ENCODE results near the gene EGFL7. TPM values are rescaled to one million over a fixed set of nuclear protein-coding genes. Genes with fewer than 3 reads are reported as not detected.

The EGFL7 gene
- total RNA-seq, 1 experiment from 2014 or later: 0.81 TPM

DNA sequence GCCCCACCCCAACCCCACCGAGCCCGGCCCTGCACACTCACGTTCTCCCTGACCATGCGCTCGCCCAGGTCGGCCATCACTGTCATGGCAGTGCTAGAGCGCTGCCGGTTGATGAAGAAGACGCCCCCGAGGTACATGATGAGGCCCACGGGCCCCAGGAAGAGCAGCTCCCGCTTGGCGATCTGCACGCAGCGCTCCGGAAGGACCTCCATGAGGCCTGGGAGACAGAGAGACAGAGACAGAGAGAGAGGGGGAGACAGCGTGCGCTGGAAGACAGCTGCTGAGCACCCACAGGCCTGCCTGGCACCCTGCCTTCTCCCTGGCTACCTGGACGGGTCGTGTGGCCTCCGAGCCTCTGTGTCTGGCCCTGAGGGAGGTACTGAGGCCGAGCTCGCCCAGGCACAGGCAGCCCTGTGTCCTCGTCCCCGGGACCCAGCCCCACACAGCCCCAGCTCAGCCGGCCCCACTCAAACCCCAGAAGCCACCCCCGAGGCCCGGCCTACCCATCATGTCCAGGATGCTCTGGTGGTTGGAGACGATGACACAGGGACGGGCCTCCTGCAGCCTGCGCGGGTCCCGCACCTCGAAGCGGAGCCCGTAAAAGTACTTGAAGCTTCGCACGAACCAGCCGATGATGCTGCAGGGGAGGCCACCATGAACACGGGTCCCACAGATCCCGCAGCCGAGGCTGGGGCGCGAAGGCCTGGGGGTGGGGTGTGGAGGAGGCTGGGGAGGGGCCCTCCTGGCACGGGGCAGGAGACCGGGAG is 14.4 kb downstream of the EGFL7 start:
- Histone ChIP-seq H3K27ac (no peak overlapping the region), H3K4me3 (no peak overlapping the region), H3K4me1 (no peaks in the 10 kb centered on the region), H3K9me3 (replicated peaks) (no peaks in the 10 kb centered on the region), H3K27me3 (no peaks in the 10 kb centered on the region; the same call in 1 of the 2 replicates), H3K36me3 (no peaks in the 10 kb centered on the region)
- no peak for DNase-seq

DNA sequence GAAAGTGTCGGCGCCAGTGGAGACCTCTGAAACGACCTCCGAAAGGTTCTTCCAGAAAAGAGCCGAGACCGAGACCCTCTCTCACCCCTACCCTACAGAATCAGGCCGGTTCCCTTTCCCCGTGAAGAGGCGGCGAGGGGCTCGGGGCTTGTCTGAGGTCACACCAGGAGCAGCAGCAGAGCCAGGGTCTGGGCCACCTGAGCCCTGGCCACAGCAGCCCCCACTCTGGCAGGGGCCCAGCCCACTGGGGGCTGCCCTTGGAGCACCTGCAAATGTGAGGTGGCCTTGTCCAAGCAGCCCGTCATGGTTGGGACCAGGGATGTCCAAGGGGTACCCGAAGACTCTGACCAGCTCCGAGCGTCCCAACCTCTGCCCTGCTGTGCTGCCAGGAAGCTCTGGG is 15.3 kb downstream of the EGFL7 start:
- Histone ChIP-seq H3K9me3 (replicated peaks) (no peaks in the 10 kb centered on the region), H3K4me1 (no peaks in the 10 kb centered on the region), H3K27me3 (no peaks in the 10 kb centered on the region; the same call in 1 of the 2 replicates), H3K36me3 (no peaks in the 10 kb centered on the region), H3K27ac (no peak overlapping the region), H3K4me3 (no peak overlapping the region)
- no peak for DNase-seq

- Histone ChIP-seq H3K9me3 (replicated peaks) (no peaks in the 10 kb centered on the region), H3K36me3 (no peaks in the 10 kb centered on the region), H3K4me1 (no peaks in the 10 kb centered on the region), H3K27me3 (no peaks in the 10 kb centered on the region; the same call in 1 of the 2 replicates), H3K4me3 (no peak overlapping the region), H3K27ac (no peak overlapping the region)
- DNase-seq: no peak
Measured at GRCh38 chr9:136678624-136679023, 15.9 kb downstream of the EGFL7 start.

GRCh38 chr9:136679431-136679941 is 16.8 kb downstream of the EGFL7 start:
- Histone ChIP-seq H3K36me3 (no peaks in the 10 kb centered on the region), H3K4me1 (no peaks in the 10 kb centered on the region), H3K4me3 (no peak overlapping the region), H3K27me3 (no peaks in the 10 kb centered on the region; the same call in 1 of the 2 replicates), H3K9me3 (replicated peaks) (no peaks in the 10 kb centered on the region), H3K27ac (no peak overlapping the region)
- no peak for DNase-seq

- no peak for DNase-seq
- H3K9me3 ChIP-seq (replicated peaks): no peaks in the 10 kb centered on the region
Measured at GRCh38 chr9:136681029-136681428, 18.3 kb downstream of the EGFL7 start.

GRCh38 chr9:136681945-136682699 is 19.4 kb downstream of the EGFL7 start:
- no peak overlapping the region for H3K4me3 ChIP-seq
- H3K9me3 ChIP-seq (replicated peaks): no peaks in the 10 kb centered on the region
- no peaks in the 10 kb centered on the region for H3K4me1 ChIP-seq
- H3K27me3 ChIP-seq: no peaks in the 10 kb centered on the region; the same call in 1 of the 2 replicates
- no peaks in the 10 kb centered on the region for H3K36me3 ChIP-seq
- H3K27ac ChIP-seq: no peak overlapping the region
- no peak for DNase-seq

More at GRCh38 chr9:136681029-136681428, 18.3 kb downstream of the EGFL7 start:
- no peak overlapping the region for H3K27ac ChIP-seq
- H3K27me3 ChIP-seq: no peaks in the 10 kb centered on the region; the same call in 1 of the 2 replicates
- no peaks in the 10 kb centered on the region for H3K4me1 ChIP-seq
- no peaks in the 10 kb centered on the region for H3K36me3 ChIP-seq
- H3K4me3 ChIP-seq: no peak overlapping the region

DNA sequence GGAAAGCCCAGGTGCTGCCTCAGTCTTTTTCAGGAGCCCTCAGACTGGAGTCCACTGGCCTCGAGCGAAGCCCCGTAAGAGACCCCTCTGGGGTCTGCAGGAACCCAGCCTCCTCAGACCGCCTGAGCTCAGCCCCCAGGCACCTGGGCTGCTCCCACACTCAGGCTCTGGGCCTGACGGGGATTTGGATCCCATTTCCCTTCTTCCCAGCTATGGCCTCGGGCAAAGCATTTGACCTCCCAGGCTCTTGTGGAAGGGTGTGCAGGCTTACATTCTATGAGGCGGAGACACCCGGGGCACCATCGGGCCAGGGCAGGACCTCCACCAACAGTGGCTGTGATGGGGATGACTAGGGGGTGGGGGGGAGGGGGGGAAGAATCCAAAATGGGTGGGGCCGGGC is 20.0 kb downstream of the EGFL7 start:
- no peaks in the 10 kb centered on the region for H3K9me3 ChIP-seq (replicated peaks)
- H3K27ac ChIP-seq: no peak overlapping the region
- H3K36me3 ChIP-seq: no peaks in the 10 kb centered on the region
- no peaks in the 10 kb centered on the region for H3K4me1 ChIP-seq
- no peak for DNase-seq
- H3K27me3 ChIP-seq: no peaks in the 10 kb centered on the region; the same call in 1 of the 2 replicates
- H3K4me3 ChIP-seq: no peak overlapping the region

DNA sequence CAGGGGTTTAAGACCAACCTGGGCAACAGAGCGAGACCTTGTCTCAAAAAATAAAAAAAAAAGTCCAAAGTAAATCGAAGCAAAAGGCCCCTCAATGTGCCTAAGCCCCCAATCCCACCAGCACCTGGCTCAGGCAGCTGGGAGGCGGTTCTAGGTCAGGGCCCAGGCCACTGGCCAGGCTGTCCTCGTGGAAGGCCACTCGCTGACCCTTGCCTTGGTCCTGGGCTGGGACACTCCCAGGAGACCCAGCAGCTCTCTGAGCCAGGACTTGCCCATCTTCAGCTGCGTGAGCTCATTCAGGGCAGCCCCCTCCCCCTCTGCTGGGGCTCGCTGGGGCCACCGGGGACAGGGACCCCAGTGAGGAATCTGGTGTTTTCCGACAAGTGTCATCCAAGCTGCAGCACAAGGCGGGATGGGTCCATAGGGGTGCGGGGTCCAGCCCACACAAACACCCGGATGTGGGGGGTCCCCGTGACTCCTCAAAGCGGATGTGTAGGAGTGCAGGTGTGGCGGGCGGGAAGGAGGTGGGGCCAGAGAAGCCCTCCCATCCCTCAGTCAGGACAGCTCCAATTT is 20.5 kb downstream of the EGFL7 start:
- DNase-seq: no peak
- Histone ChIP-seq H3K36me3 (no peaks in the 10 kb centered on the region), H3K4me1 (no peaks in the 10 kb centered on the region), H3K4me3 (no peak overlapping the region), H3K9me3 (replicated peaks) (no peaks in the 10 kb centered on the region), H3K27me3 (peaks cover 5% of the 10 kb centered on the region; the same call in 1 of the 2 replicates), H3K27ac (no peak overlapping the region)

DNA sequence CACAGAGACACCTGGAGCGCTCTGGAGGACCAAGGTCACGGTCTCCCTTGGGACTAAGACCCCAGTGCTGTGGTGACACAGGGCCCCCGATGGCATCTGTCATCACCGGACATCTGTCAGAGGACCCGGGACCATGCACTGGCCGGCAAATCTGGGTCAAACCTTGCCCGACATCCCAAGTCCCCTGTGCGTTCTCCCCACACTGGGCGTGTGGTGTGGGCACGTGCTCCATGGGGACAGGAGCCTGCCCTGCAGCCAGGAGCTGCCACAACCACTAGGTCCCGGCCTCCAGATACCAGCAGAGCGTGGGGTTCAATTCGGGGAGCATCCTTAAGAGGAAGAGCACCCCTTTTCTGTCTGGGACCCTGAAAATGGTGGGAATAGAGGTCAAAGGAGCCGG is 21.0 kb downstream of the EGFL7 start:
- Histone ChIP-seq H3K27me3 (peaks cover 10% of the 10 kb centered on the region), H3K4me1 (no peaks in the 10 kb centered on the region), H3K4me3 (no peak overlapping the region), H3K9me3 (replicated peaks) (no peaks in the 10 kb centered on the region), H3K36me3 (no peaks in the 10 kb centered on the region), H3K27ac (no peak overlapping the region)
- DNase-seq: no peak

DNA sequence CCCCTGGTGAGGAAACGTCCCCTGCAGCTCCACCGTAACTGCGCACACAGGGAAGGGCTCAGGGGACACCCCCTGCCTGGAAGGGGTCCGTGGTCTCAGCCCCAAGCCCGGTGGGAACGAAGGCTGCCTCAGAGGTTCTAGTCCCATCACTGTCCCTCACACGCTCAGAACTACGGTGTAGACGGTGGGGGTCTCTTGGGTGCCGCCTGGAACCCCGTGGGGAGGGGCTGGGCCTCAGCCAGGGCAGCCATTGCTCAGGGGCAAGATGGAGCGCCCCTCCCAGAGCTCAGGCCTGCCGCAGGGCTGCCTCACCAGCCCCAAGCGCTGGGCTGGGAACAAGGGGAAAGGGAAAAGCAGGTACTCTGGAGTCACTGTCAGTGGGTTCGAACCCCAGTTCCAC is 21.6 kb downstream of the EGFL7 start:
- H3K27me3 ChIP-seq: peaks cover 16% of the 10 kb centered on the region
- H3K36me3 ChIP-seq: no peaks in the 10 kb centered on the region
- no peak for DNase-seq
- no peaks in the 10 kb centered on the region for H3K4me1 ChIP-seq
- H3K4me3 ChIP-seq: no peak overlapping the region
- no peaks in the 10 kb centered on the region for H3K9me3 ChIP-seq (replicated peaks)
- no peak overlapping the region for H3K27ac ChIP-seq

- no peaks in the 10 kb centered on the region for H3K4me1 ChIP-seq
- no peak for DNase-seq
- no peaks in the 10 kb centered on the region for H3K36me3 ChIP-seq
- peaks cover 19% of the 10 kb centered on the region for H3K27me3 ChIP-seq
- no peaks in the 10 kb centered on the region for H3K9me3 ChIP-seq (replicated peaks)
- H3K27ac ChIP-seq: no peak overlapping the region
- H3K4me3 ChIP-seq: no peak overlapping the region
Measured at GRCh38 chr9:136684799-136685198, 22.1 kb downstream of the EGFL7 start.

- H3K27ac ChIP-seq: no peak overlapping the region
Measured at GRCh38 chr9:136685216-136685615, 22.5 kb downstream of the EGFL7 start.

GRCh38 chr9:136685790-136686533 is 23.2 kb downstream of the EGFL7 start:
- Histone ChIP-seq H3K36me3 (no peaks in the 10 kb centered on the region), H3K27me3 (peaks cover 27% of the 10 kb centered on the region), H3K4me3 (peak overlapping the region; percentile 65), H3K27ac (no peak overlapping the region), H3K9me3 (replicated peaks) (no peaks in the 10 kb centered on the region), H3K4me1 (peaks cover 12% of the 10 kb centered on the region)
- no peak for DNase-seq

More at GRCh38 chr9:136685216-136685615, 22.5 kb downstream of the EGFL7 start:
- Histone ChIP-seq H3K36me3 (no peaks in the 10 kb centered on the region), H3K27me3 (peaks cover 23% of the 10 kb centered on the region), H3K9me3 (replicated peaks) (no peaks in the 10 kb centered on the region), H3K4me3 (no peak overlapping the region), H3K4me1 (peaks cover 4% of the 10 kb centered on the region)
- DNase-seq: no peak

GRCh38 chr9:136686534-136686793 is 23.7 kb downstream of the EGFL7 start:
- Histone ChIP-seq H3K36me3 (no peaks in the 10 kb centered on the region), H3K9me3 (replicated peaks) (no peaks in the 10 kb centered on the region), H3K4me3 (peak overlapping the region; percentile 65), H3K27ac (no peak overlapping the region), H3K4me1 (peaks cover 17% of the 10 kb centered on the region), H3K27me3 (peaks cover 27% of the 10 kb centered on the region)
- no peak for DNase-seq
